Neuronal stem cell (in vitro differentiated cells): ENCODE results near the gene SUN5.

Experiments
- DNase-seq: peaks from one replicate; pipeline ENCODE4 v3.0.0-alpha.2; 2013; ENCODE audit warnings: low spot score
- H2AFZ ChIP-seq: one replicate; pipeline ENCODE4 v1.6.1; 2013; ENCODE audit warnings: mild to moderate bottlenecking, low read length, inconsistent platforms
- H2AK5ac ChIP-seq: 2 replicates; pipeline ENCODE4 v1.6.1; 2013; ENCODE audit warnings: low read depth, mild to moderate bottlenecking, inconsistent platforms, low read length, moderate library complexity, mixed read lengths
- H2BK120ac ChIP-seq: 2 replicates; pipeline ENCODE4 v1.6.1; 2013; ENCODE audit warnings: low read depth, mild to moderate bottlenecking, inconsistent platforms, low read length, moderate library complexity, mixed read lengths
- H2BK12ac ChIP-seq: one replicate; pipeline ENCODE4 v1.6.1; 2013; ENCODE audit warnings: low read length, inconsistent platforms
- H2BK15ac ChIP-seq: 2 replicates; pipeline ENCODE4 v1.6.1; 2013; ENCODE audit warnings: mild to moderate bottlenecking, low read length, inconsistent platforms, mixed read lengths
- H2BK5ac ChIP-seq: one replicate; pipeline ENCODE4 v1.6.1; 2013; ENCODE audit warnings: inconsistent platforms, mild to moderate bottlenecking, low read length, moderate library complexity
- H3K14ac ChIP-seq: one replicate; pipeline ENCODE4 v1.6.1; 2013; ENCODE audit warnings: low read length, inconsistent platforms
- H3K18ac ChIP-seq: 2 replicates; pipeline ENCODE4 v1.6.1; 2013; ENCODE audit warnings: low read length, inconsistent platforms
- H3K23ac ChIP-seq: 2 replicates; pipeline ENCODE4 v1.6.1; 2013; ENCODE audit warnings: low read depth, mild to moderate bottlenecking, mixed read lengths, low read length, inconsistent platforms; ENCODE audit not compliant: poor library complexity
- H3K27ac ChIP-seq: replicated peaks from 3 replicates; pipeline ENCODE4 v1.5.1; 2013; ENCODE audit warnings: low read length, inconsistent platforms
- H3K27me3 ChIP-seq, 3 experiments: 2 replicates each; pipeline ENCODE4 v1.6.1; 2013; ENCODE audit warnings: low read length in 3 of 3, mild to moderate bottlenecking in 2 of 3, inconsistent platforms in 1 of 3, low read depth in 1 of 3, mixed read lengths in 1 of 3, moderate library complexity in 1 of 3; ENCODE audit not compliant: control insufficient read depth in 3 of 3, insufficient read depth in 3 of 3
- H3K36me3 ChIP-seq, 2 donors: replicated peaks in 1 of 2; 2 replicates each; pipeline ENCODE4 v1.6.1; 2013; ENCODE audit warnings: low read length in 2 of 2; ENCODE audit not compliant: control insufficient read depth in 2 of 2, insufficient read depth in 2 of 2
- H3K4ac ChIP-seq: 2 replicates; pipeline ENCODE4 v1.6.1; 2013; ENCODE audit warnings: inconsistent platforms, mild to moderate bottlenecking, low read length, moderate library complexity
- H3K4me1 ChIP-seq, 2 donors: 1 replicate in 1 of 2; 2 replicates in 1 of 2; pipeline ENCODE4 v1.6.1; 2013; ENCODE audit warnings: low read length in 2 of 2, low read depth in 1 of 2; ENCODE audit not compliant: control insufficient read depth in 2 of 2, insufficient read depth in 1 of 2
- H3K4me2 ChIP-seq: one replicate; pipeline ENCODE4 v1.6.1; 2013; ENCODE audit warnings: mild to moderate bottlenecking, low read length, inconsistent platforms; ENCODE audit not compliant: insufficient read depth, poor library complexity, severe bottlenecking
- H3K4me3 ChIP-seq, 2 donors: 2 replicates each; pipeline ENCODE4 v1.5.1; 2013; ENCODE audit warnings: low read length in 2 of 2, mild to moderate bottlenecking in 2 of 2, inconsistent platforms in 1 of 2, moderate library complexity in 1 of 2
- H3K79me1 ChIP-seq: one replicate; pipeline ENCODE4 v1.6.1; 2013; ENCODE audit warnings: low read depth, mild to moderate bottlenecking, inconsistent platforms, low read length, moderate library complexity
- H3K9ac ChIP-seq: one replicate; pipeline ENCODE4 v1.6.1; 2013; ENCODE audit warnings: mild to moderate bottlenecking, low read depth, low read length, inconsistent platforms; ENCODE audit not compliant: poor library complexity
- H3K9me3 ChIP-seq, 2 donors: replicated peaks in 1 of 2; 2 replicates each; pipeline versions ENCODE3 to v1.6.1; 2013; ENCODE audit warnings: low read length in 2 of 2, mild to moderate bottlenecking in 2 of 2, inconsistent platforms in 1 of 2, low read depth in 1 of 2, mixed read lengths in 1 of 2, moderate library complexity in 1 of 2; ENCODE audit not compliant: control insufficient read depth in 2 of 2, insufficient read depth in 1 of 2
- H4K8ac ChIP-seq: one replicate; pipeline ENCODE4 v1.6.1; 2013; ENCODE audit warnings: low read depth, mild to moderate bottlenecking, inconsistent platforms, low read length, moderate library complexity
- H4K91ac ChIP-seq: one replicate; pipeline ENCODE4 v1.6.1; 2013; ENCODE audit warnings: low read length, low read depth, mild to moderate bottlenecking, inconsistent platforms; ENCODE audit not compliant: poor library complexity
- WGBS, 2 donors: extraction: QIAGEN DNeasy Blood & Tissue Kit; methylation state at CpG; one replicate each; pipeline ENCODE4 v1.1.7; 2013; ENCODE audit warnings: missing lambda C conversion rate in 2 of 2, mixed read lengths in 1 of 2; ENCODE audit not compliant: insufficient read length in 2 of 2, insufficient replicate concordance in 1 of 2; ENCODE audit errors: extremely low coverage in 2 of 2; 5-methylcytosine and 5-hydroxymethylcytosine counted together

The SUN5 gene

DNA sequence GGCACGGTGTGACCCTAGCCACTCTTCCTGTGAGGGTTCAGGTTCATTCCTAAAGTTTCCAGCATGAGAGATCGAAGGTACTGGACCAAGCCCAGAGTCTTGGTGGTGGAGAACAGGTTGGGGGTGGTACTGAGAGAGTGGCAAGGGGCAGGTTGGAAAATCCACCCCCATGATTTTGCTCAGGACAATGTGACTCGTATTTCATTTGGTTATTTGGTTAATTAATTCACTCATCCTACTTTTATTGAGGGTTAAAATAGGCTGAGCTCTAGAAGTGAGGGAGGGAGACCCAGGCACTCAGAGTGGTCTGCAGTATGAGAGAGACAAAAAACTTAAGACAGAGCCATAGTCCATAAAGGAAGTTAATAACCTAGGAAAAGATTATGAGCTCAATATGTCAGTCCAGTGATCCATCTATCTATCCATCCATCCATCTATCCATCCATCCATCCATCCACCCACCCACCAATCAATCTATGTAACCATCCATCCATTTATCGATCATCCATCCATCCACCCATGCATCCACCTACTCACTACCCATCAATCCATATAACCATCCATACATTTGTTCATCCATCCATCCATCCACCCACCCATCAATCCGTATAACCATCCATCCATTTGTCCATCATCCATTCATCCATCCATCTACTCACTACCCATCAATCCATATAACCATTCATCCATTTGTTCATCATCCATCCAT lies 20.5 kb upstream of the SUN5 start:
- Histone ChIP-seq H3K4me2 (no peak overlapping the region), H2BK12ac (no peak overlapping the region), H3K4ac (no peak overlapping the region), H2BK120ac (no peak overlapping the region), H4K8ac (no peak overlapping the region), H2AFZ (no peak overlapping the region), H3K36me3 (no peaks in the 10 kb centered on the region), H3K9me3 (no peaks in the 10 kb centered on the region), H3K9ac (no peak overlapping the region), H4K91ac (no peak overlapping the region), H3K23ac (no peak overlapping the region), H3K27ac (no peak overlapping the region), H3K4me1 (no peaks in the 10 kb centered on the region), H3K14ac (no peak overlapping the region), H2BK15ac (no peak overlapping the region), H2BK5ac (no peak overlapping the region), H3K27me3 (no peaks in the 10 kb centered on the region), H2AK5ac (no peak overlapping the region), H3K18ac (no peak overlapping the region), H3K79me1 (no peaks in the 10 kb centered on the region), H3K4me3 (no peak overlapping the region)
- DNase-seq, result no peak
- 100% methylated on average over 2 of the region's 5 CpGs; no CpG with 5 or more reads in 1 of the 2 donors for WGBS, 2 donors

DNA sequence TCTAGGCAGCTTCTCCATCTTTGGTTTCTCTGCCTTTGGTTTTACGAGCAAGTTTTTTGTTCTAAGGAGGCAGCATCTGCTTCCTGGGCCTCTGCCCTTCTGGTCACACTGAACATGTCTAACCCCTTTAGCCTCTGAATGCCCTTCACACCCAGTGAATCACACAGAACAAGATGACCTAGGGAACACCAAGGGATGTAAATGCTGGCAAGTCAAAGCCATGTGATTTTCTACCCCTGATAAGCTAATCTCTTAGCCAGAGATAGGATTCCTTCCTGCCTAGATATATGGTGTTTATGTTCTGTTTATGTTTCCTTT lies 20.0 kb upstream of the SUN5 start:
- Histone ChIP-seq H3K18ac (no peak overlapping the region), H4K8ac (no peak overlapping the region), H3K9ac (no peak overlapping the region), H3K27ac (no peak overlapping the region), H2AK5ac (no peak overlapping the region), H2BK12ac (no peak overlapping the region), H3K4me1 (no peaks in the 10 kb centered on the region), H3K4ac (no peak overlapping the region), H3K9me3 (no peaks in the 10 kb centered on the region), H2BK5ac (no peak overlapping the region), H2AFZ (no peak overlapping the region), H3K4me3 (no peak overlapping the region), H3K79me1 (no peaks in the 10 kb centered on the region), H3K36me3 (no peaks in the 10 kb centered on the region), H3K23ac (no peak overlapping the region), H3K4me2 (no peak overlapping the region), H3K27me3 (no peaks in the 10 kb centered on the region), H3K14ac (no peak overlapping the region), H2BK120ac (no peak overlapping the region), H2BK15ac (no peak overlapping the region), H4K91ac (no peak overlapping the region)
- WGBS, 2 donors, result no CpG with 5 or more reads among the region's 1 CpG
- no peak for DNase-seq

DNA sequence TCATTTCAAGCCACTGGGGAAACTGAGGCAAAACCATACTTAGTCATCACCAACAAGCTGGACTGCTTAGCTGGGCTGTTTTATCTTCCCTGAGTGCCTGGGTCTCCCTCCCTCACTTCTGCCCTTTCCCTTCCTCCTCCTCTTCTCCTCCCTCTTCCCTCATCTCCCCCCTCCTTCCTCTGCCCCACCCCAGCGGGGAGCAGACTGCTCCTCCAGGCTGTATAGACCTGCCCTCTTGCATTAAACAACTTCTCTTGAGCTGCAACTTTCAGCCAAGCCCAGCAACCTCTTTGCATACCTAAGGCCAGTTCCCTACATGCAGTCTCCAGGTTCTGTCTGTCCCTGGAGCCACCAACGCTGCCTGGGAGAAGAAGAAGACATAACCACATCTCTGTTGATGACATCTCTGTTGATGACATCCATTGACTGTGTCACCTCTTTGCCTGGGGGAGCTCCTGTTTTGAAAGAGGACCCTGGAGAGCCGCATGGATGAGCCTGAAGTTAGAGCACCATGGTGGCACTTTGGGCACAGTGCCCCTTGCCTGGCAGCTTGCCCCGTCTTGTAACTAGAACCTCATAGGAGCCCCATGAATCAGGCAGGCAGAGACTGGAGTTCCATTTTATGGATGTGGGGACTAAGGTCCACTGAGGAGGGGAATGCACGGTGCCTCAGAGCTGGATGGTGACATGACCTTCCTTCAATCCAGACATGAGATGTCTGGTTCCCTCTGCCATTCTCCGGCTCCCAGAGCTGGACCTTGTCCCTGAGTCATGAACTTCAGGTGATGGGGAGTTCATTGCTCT lies 19.4 kb upstream of the SUN5 start:
- H2BK5ac ChIP-seq, result no peak overlapping the region
- H4K8ac ChIP-seq, result no peak overlapping the region
- no peak for DNase-seq
- peak overlapping the region; percentile 47 for H2AK5ac ChIP-seq
- no peak overlapping the region for H3K27ac ChIP-seq
- H3K4me3 ChIP-seq, result no peak overlapping the region
- H3K9ac ChIP-seq, result no peak overlapping the region
- no peaks in the 10 kb centered on the region for H3K36me3 ChIP-seq
- no peak overlapping the region for H3K4me2 ChIP-seq
- H3K4ac ChIP-seq, result no peak overlapping the region
- no peak overlapping the region for H2BK15ac ChIP-seq
- no peak overlapping the region for H2BK12ac ChIP-seq
- H3K79me1 ChIP-seq, result no peaks in the 10 kb centered on the region
- H3K4me1 ChIP-seq, result no peaks in the 10 kb centered on the region
- H3K27me3 ChIP-seq, result peaks cover 0 to under 1% (median 0%) of the 10 kb centered on the region in 3 experiments
- H3K14ac ChIP-seq, result no peak overlapping the region
- no peak overlapping the region for H4K91ac ChIP-seq
- no peaks in the 10 kb centered on the region for H3K9me3 ChIP-seq
- H2AFZ ChIP-seq, result no peak overlapping the region
- H3K18ac ChIP-seq, result no peak overlapping the region
- H2BK120ac ChIP-seq, result no peak overlapping the region
- WGBS, 2 donors, result no CpG with 5 or more reads among the region's 6 CpGs
- H3K23ac ChIP-seq, result no peak overlapping the region

DNA sequence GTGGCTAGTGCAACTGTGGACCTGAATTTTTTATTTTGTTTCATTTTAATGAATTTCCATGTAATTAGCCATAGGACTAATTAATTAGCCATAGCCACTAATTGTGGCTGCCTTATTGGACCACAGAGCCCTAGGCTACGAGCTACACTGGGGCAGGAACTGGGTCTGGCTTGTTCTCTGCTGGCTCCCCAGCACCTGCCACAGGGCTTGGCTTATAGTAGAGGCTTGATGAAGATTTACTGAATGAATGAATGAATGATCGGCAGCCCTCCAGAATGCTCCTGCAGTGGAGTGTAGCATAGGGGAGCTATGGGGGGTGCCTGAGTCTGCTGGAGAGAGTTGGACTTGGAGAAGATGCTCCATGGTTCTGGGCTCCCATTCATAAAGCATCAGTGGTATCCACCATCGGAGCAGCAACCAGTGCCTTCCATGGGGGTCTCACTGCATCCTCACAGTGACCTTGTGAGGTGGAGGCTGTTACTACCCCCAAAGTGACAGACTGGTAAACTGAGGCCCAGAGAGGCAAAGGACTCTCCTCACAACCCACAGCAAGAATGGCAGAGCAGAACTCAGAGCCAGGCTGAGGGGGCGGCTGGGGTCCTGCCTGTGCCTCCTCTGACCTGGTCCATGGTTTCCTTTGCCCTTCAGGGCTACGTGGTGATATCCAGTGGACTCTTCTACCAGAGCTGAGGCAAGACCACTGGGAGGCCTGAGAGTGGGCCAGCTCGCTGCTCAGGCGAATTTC lies 18.6 kb upstream of the SUN5 start:
- H3K27me3 ChIP-seq, result peaks cover 0 to 8% (median 0%) of the 10 kb centered on the region in 3 experiments

More for the DNA sequence above, 18.6 kb upstream of the SUN5 start:
- no peaks in the 10 kb centered on the region for H3K4me1 ChIP-seq
- H3K79me1 ChIP-seq, result no peaks in the 10 kb centered on the region
- no peak for DNase-seq
- H3K18ac ChIP-seq, result peak overlapping the region; percentile 44
- no peak overlapping the region for H4K91ac ChIP-seq
- H2BK5ac ChIP-seq, result no peak overlapping the region
- no peak overlapping the region for H3K23ac ChIP-seq
- H3K4me2 ChIP-seq, result no peak overlapping the region
- H2AK5ac ChIP-seq, result peak overlapping the region; percentile 47
- H2AFZ ChIP-seq, result no peak overlapping the region
- no peak overlapping the region for H2BK120ac ChIP-seq
- H4K8ac ChIP-seq, result no peak overlapping the region
- H3K4me3 ChIP-seq, result no peak overlapping the region
- H3K27ac ChIP-seq, result no peak overlapping the region
- no peaks in the 10 kb centered on the region for H3K36me3 ChIP-seq
- H2BK15ac ChIP-seq, result no peak overlapping the region
- H3K9me3 ChIP-seq, result no peaks in the 10 kb centered on the region
- no CpG with 5 or more reads among the region's 7 CpGs for WGBS, 2 donors
- no peak overlapping the region for H3K14ac ChIP-seq
- H2BK12ac ChIP-seq, result no peak overlapping the region
- H3K9ac ChIP-seq, result no peak overlapping the region
- no peak overlapping the region for H3K4ac ChIP-seq
